Measurements from ENCODE around the gene EMD. TPM values are rescaled to one million over a fixed set of nuclear protein-coding genes. Genes with fewer than 3 reads are reported as not detected.

The EMD gene
- total and polyA plus RNA-seq, 10 of the 15 experiments (the other 5 are each of a cell fraction or from before 2014, with no cell fraction given), result 0.76 to 100 (median 43.2) TPM

- no TSS peak for BruUV-seq (replicated peaks)
- TF ChIP-seq SIX5 (IDR thresholded peaks at IDR 0.05; ENCODE audit: low read depth, low read length, severe bottlenecking), result no peak
- no peak for TF ChIP-seq RAD21 (IDR thresholded peaks at IDR 0.05; ENCODE audit: insufficient read depth, low read depth, low read length)
- no peak for TF ChIP-seq ESRRA (IDR thresholded peaks at IDR 0.05; ENCODE audit: low read length)
- TF ChIP-seq, protein P1, sequence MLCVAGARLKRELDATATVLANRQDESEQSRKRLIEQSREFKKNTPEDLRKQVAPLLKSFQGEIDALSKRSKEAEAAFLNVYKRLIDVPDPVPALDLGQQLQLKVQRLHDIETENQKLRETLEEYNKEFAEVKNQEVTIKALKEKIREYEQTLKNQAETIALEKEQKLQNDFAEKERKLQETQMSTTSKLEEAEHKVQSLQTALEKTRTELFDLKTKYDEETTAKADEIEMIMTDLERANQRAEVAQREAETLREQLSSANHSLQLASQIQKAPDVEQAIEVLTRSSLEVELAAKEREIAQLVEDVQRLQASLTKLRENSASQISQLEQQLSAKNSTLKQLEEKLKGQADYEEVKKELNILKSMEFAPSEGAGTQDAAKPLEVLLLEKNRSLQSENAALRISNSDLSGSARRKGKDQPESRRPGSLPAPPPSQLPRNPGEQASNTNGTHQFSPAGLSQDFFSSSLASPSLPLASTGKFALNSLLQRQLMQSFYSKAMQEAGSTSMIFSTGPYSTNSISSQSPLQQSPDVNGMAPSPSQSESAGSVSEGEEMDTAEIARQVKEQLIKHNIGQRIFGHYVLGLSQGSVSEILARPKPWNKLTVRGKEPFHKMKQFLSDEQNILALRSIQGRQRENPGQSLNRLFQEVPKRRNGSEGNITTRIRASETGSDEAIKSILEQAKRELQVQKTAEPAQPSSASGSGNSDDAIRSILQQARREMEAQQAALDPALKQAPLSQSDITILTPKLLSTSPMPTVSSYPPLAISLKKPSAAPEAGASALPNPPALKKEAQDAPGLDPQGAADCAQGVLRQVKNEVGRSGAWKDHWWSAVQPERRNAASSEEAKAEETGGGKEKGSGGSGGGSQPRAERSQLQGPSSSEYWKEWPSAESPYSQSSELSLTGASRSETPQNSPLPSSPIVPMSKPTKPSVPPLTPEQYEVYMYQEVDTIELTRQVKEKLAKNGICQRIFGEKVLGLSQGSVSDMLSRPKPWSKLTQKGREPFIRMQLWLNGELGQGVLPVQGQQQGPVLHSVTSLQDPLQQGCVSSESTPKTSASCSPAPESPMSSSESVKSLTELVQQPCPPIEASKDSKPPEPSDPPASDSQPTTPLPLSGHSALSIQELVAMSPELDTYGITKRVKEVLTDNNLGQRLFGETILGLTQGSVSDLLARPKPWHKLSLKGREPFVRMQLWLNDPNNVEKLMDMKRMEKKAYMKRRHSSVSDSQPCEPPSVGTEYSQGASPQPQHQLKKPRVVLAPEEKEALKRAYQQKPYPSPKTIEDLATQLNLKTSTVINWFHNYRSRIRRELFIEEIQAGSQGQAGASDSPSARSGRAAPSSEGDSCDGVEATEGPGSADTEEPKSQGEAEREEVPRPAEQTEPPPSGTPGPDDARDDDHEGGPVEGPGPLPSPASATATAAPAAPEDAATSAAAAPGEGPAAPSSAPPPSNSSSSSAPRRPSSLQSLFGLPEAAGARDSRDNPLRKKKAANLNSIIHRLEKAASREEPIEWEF (IDR thresholded peaks at IDR 0.05; ENCODE audit: insufficient replicate concordance, low read depth, low read length), result no peak
- no peak for TF ChIP-seq MEF2B (IDR thresholded peaks at IDR 0.05; ENCODE audit: partially characterized antibody, poor library complexity, severe bottlenecking)
- Histone ChIP-seq H2AFZ (ENCODE audit: control insufficient read depth, low read depth, low read length) (no peak overlapping the region), H3K4me2 (ENCODE audit: control insufficient read depth, insufficient read depth) (no peak overlapping the region), H3K27ac (ENCODE audit: control insufficient read depth, insufficient read depth) (no peak overlapping the region), H4K20me1 (ENCODE audit: control insufficient read depth, insufficient read depth) (no peaks in the 10 kb centered on the region), H3K9ac (ENCODE audit: control insufficient read depth, insufficient read depth, low read length) (no peak overlapping the region), H3K9me3 (replicated peaks; ENCODE audit: control insufficient read depth, insufficient read depth, low read length) (no peaks in the 10 kb centered on the region; the same call in 2 of the 3 replicates), H3K4me3 (no peak overlapping the region), H3K36me3 (ENCODE audit: control insufficient read depth in 2 of 2, insufficient read depth in 2 of 2, low read length in 1 of 2) (peaks cover 0 to 60% of the 10 kb centered on the region in 2 experiments; a peak in 2 of 4 replicates), H3K79me2 (ENCODE audit: control insufficient read depth, insufficient read depth, low read length) (no peaks in the 10 kb centered on the region), H3K27me3 (replicated peaks in 1 of 2; ENCODE audit: control insufficient read depth in 2 of 2, insufficient read depth in 2 of 2, low read length in 1 of 2) (no peaks in the 10 kb centered on the region), H3K4me1 (ENCODE audit: control insufficient read depth, insufficient read depth, low read length) (no peaks in the 10 kb centered on the region)
- intact Hi-C loops (cut with micrococcal nuclease; ENCODE audit: unreplicated experiment), result no loop called here
- SMC1A ChIA-PET (ENCODE audit: uncharacterized antibody, unreplicated experiment), result no interaction called here
- CTCF ChIA-PET, result no interaction called here
- ATAC-seq (no peak), FAIRE-seq (no peak), DNase-seq (ENCODE audit: low read depth, low spot score) (no peak)
- 46% methylated on average over 13 of the region's 13 CpGs for WGBS (ENCODE audit: insufficient coverage, insufficient replicate concordance, low lambda C conversion rate, missing lambda C conversion rate)
- POLR2A ChIA-PET, result no interaction called here
- RAD21 ChIA-PET (ENCODE audit: unreplicated experiment), result no interaction called here
- in situ Hi-C loops (cut with MboI), result no loop called here
These were observed 24.6 kb upstream of the EMD start for GRCh38 chrX:154354516-154354915.
